ENCODE results near the gene MED6. TPM values are rescaled to one million over a fixed set of nuclear protein-coding genes. Genes with fewer than 3 reads are reported as not detected.

Gene MED6, protein sequence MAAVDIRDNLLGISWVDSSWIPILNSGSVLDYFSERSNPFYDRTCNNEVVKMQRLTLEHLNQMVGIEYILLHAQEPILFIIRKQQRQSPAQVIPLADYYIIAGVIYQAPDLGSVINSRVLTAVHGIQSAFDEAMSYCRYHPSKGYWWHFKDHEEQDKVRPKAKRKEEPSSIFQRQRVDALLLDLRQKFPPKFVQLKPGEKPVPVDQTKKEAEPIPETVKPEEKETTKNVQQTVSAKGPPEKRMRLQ
- total RNA-seq (2014; rRNA removed; shearing (Covaris generic)), result 20.1 and 36.6 TPM in 2 replicates

DNA sequence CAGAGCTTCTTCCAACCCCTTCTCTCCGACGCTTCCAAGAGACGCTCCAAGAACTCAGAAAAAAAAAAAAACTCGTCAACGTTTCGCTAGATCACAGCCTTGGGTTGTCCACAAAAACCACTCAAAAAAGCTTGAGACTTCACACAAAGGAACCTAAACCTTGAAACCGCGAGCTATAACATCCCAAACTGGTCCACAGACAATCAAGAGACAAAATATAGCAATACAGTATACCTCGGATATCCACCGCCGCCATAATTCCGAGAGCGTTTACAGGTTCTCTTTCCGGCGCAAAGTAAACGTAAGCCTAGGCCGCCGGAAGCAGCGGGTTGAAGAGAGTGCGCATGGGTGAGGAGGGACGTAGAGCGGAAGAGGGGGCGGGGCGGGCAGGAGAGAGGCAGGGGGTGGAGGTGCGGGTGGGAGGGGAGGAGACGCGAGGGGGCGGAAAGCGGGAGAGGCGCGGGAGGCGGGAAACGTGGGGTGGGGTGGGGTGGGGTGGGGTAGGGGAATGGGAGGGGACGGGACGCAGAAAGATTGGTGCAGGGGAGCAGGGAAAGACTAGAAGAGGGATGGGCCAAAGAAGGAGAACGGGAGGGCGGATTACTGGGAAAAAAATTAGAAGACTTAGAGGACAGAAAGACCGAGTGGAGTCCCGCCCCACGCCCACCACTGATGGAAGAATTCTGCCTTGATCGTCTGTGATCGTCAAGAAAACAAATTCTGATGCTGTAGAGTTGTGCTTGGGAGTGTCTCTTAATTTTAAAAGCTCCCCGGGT, at the start of gene MED6:
TSS of gene MED6 (minus strand) at position 274 of the 776 bp plus-strand sequence. CDS start at position 256, 18 bp downstream.
- DNase-seq (ENCODE audit: low read depth in 1 of 2, low spot score in 2 of 2), result peak; percentile 73 to 93
- H3K36me3 ChIP-seq, result peaks cover 9% of the 10 kb centered on the region; the same call in 1 of the 2 replicates
- peak within 1 kb of the TSS; percentile 63 for H3K4me3 ChIP-seq
- H3K4me1 ChIP-seq (replicated peaks), result peaks cover 10% of the 10 kb centered on the region
- no peaks in the 10 kb centered on the region for H3K27me3 ChIP-seq (replicated peaks)
- no peaks in the 10 kb centered on the region for H3K9me3 ChIP-seq (replicated peaks)
- H3K27ac ChIP-seq, result peak within 1 kb of the TSS; percentile 61

DNA sequence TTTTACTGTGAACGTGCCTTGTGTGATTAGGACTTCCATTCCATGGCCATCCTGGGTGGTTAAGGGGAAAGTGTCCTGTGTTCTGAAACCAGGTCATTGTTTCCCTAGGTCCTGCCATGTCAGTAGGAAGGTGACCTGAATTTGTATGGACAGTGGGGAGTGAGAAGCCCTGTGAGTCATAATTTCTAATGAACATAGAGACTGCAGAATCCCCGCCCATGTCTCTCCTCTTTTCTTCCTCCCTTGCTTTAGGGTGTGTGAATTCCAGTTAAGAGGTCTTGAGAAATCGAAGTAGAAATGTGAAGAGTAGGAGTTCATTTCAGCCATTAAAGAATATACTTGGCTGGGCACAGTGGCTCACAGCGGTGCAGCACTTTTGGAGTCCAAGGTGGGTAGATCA, 49.3 kb upstream of the MED6 start:
- no peak for DNase-seq (ENCODE audit: low read depth in 1 of 2, low spot score in 2 of 2)
- Histone ChIP-seq H3K27ac (no peak overlapping the region), H3K4me3 (no peak overlapping the region), H3K9me3 (replicated peaks) (no peaks in the 10 kb centered on the region), H3K4me1 (replicated peaks) (no peaks in the 10 kb centered on the region), H3K27me3 (replicated peaks) (0 out of 2 replicates have a peak, but pooled peaks cover 7% of the 10 kb centered on the region), H3K36me3 (no peaks in the 10 kb centered on the region)

DNA sequence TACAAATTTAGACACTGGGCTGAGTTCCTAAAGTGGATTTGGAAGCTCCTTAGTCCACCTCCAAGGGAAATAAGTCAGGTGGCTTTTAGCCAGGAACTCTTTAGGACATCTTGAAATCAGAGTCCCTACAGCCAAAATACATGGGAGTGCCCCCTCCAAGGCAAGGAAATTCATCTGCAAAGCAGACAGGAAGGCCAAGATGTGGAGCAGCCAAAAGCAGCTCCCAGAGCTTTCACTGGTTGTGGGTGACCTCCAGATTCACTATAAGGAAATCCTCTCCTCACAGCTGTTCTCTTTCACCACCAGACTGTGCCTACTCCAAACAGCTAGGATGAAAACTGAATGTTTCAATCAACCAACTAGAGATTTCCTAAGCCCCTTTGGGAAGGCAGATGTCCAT, 47.9 kb upstream of the MED6 start:
- Histone ChIP-seq H3K4me1 (replicated peaks) (no peaks in the 10 kb centered on the region), H3K36me3 (no peaks in the 10 kb centered on the region), H3K27ac (no peak overlapping the region), H3K9me3 (replicated peaks) (no peaks in the 10 kb centered on the region), H3K4me3 (no peak overlapping the region), H3K27me3 (replicated peaks) (peaks cover 19% of the 10 kb centered on the region)
- no peak for DNase-seq (ENCODE audit: low read depth in 1 of 2, low spot score in 2 of 2)

DNA sequence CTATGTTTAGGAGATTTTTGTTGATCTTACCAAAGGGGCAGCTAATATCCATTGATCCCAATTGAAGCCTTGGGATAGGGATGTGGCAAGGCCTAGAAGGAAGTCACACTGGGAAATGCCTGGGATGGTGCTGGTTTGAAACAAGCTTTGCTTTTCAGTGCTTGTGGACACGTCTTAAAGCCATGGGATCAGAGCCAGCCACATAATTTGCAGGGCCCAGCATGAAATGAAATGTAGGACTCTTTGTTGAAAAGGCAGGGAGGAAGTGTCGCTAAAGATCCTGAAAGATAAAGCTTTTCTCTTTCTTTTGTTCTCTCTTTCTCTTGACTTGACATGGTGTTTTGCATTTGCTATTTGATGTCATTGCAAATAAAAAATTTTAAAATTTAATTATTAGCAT, 46.2 kb upstream of the MED6 start:
- no peaks in the 10 kb centered on the region for H3K36me3 ChIP-seq
- H3K4me3 ChIP-seq, result no peak overlapping the region
- peaks cover 6% of the 10 kb centered on the region; the same call in 1 of the 2 replicates for H3K4me1 ChIP-seq (replicated peaks)
- H3K9me3 ChIP-seq (replicated peaks), result no peaks in the 10 kb centered on the region
- H3K27me3 ChIP-seq (replicated peaks), result peaks cover 33% of the 10 kb centered on the region
- DNase-seq (ENCODE audit: low read depth in 1 of 2, low spot score in 2 of 2), result no peak
- H3K27ac ChIP-seq, result no peak overlapping the region

DNA sequence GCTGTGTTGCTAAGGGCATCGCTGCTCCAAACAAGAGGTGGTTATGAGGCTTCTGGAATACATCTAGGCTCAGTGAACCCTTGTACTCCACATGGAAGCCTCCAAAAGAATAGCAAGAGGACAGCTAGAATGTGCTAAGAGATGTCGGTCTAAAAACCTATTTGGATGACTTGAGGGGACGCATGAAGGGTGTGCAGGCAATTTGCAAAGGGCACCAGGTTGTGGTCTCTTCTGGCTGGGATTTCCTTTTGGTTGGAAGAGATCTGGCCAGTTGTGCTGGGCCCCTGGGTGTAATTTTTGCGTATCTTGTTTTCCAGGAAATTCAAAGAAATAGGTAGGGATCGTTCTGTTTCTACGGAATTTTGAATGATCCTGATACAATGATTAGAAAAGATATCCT, 45.4 kb upstream of the MED6 start:
- Histone ChIP-seq H3K4me1 (replicated peaks) (peaks cover 11% of the 10 kb centered on the region), H3K36me3 (no peaks in the 10 kb centered on the region), H3K4me3 (no peak overlapping the region), H3K27me3 (replicated peaks) (peaks cover 38% of the 10 kb centered on the region), H3K9me3 (replicated peaks) (no peaks in the 10 kb centered on the region), H3K27ac (no peak overlapping the region)
- no peak for DNase-seq (ENCODE audit: low read depth in 1 of 2, low spot score in 2 of 2)

DNA sequence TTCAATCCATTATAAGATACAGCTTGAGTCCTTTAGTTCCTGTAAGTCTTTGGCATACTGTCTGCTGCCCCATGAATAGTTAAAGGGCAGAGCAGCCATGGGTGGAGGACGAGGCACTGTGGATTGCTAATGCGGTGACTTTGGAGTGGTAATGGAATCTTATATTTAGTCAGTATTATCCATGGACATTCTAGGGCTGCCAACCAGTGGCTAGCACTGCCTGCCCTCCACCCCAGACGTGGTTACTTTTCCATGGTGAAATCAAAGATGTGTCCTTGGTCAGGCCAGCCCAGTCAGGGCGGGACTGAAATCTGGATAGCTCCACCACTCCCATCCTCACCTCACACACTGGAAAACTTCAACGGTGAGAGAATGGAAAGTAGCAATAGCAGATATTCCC, 43.5 kb upstream of the MED6 start:
- no peak overlapping the region for H3K4me3 ChIP-seq
- H3K27me3 ChIP-seq (replicated peaks), result peaks cover 53% of the 10 kb centered on the region
- no peaks in the 10 kb centered on the region for H3K9me3 ChIP-seq (replicated peaks)
- H3K36me3 ChIP-seq, result no peaks in the 10 kb centered on the region
- no peak overlapping the region for H3K27ac ChIP-seq
- DNase-seq (ENCODE audit: low read depth in 1 of 2, low spot score in 2 of 2), result no peak
- peaks cover 11% of the 10 kb centered on the region for H3K4me1 ChIP-seq (replicated peaks)

DNA sequence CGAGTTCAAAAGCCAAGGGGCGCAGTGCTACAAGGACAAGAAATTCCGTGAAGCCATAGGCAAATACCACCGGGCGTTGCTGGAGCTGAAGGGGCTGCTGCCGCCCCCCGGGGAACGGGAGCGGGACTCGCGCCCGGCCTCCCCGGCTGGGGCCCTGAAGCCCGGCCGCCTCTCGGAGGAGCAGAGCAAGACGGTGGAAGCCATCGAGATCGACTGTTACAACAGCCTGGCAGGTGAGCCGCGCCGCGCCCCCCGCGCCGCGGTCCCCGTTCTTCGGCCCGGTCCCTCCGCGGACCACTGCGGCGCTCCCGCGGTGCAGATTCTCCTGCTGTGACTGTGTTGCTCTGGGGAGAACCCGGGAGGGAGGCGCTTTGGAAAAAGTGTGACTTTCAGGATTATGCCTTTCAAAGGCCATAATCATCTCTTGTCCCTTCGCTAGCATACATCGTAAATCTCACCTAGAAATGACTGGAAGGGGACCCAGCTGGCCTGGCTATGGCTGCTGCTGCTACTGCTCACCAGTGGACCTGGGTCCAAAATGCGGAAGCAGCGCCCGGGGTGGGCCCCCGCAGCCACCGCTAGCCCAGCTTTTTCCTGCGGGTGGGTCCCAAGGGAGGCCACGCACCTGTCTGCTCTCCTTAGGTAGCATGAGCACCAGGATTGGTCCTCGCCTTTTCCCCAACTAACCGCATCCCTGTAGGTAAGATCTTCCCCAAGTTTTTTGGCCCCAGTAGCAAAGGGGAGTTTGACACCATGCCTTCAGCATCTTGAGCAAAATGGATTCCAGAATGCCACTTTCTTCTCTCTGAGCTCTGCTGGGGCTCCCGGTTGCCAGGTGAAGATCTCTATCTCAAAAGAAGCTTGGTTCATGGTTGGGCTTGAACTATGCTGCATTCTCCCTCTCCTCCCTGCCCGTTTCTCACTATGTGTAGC, 42.1 kb upstream of the MED6 start:
- Histone ChIP-seq H3K4me1 (replicated peaks) (peaks cover 11% of the 10 kb centered on the region), H3K27ac (no peak overlapping the region), H3K4me3 (peak overlapping the region; percentile 40), H3K9me3 (replicated peaks) (no peaks in the 10 kb centered on the region), H3K27me3 (replicated peaks) (peaks cover 60% of the 10 kb centered on the region), H3K36me3 (no peaks in the 10 kb centered on the region)
- DNase-seq (ENCODE audit: low read depth in 1 of 2, low spot score in 2 of 2), result peak in 1 of 2 experiments; percentile 7

DNA sequence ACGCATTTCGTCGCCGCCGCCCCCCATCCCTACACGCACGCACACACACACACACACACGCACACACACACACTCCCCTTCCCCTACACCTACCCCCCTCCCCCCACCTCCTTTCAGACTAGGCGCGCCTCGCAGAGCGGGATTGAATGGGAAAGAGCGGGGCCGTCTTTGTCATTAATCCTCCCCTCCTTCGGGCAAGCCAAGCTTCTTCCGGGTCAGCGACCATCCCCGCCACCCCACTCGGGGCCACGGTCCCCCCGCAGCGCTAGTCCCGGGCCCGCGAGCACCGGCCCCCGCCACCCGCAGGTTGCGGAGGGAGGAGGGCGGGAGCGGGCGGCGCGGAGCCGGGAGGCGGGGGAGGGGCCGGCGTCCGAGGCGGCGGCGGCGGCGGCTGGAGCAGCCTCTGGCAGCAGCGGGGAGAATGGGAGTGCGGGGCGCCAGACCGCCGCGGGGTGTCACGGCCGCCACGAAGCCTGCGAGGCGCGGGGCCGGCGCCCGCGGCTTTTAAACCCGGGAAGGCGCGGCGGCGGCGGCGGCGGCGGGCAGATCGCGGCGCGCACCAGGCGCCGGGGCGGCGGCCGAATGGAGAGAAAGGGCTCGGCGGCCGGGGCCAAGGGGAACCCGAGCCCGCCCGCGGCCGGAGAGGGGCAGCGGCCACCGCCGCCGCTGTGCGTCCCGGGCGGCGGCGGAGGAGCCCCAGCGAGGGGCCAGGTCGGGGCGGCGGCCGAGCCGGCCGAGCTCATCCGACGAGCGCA, 41.3 kb upstream of the MED6 start, which contains the start of gene TTC9:
TSS of gene TTC9 (plus strand) at position 369 of the 755 bp plus-strand sequence. CDS start at position 583, 214 bp downstream.
- Histone ChIP-seq H3K4me1 (replicated peaks) (peaks cover 11% of the 10 kb centered on the region), H3K9me3 (replicated peaks) (no peaks in the 10 kb centered on the region), H3K36me3 (no peaks in the 10 kb centered on the region), H3K27me3 (replicated peaks) (peaks cover 65% of the 10 kb centered on the region), H3K4me3 (peak within 1 kb of the TSS; percentile 40), H3K27ac (no peak within 1 kb of the TSS)
- DNase-seq (ENCODE audit: low read depth in 1 of 2, low spot score in 2 of 2), result no peak

DNA sequence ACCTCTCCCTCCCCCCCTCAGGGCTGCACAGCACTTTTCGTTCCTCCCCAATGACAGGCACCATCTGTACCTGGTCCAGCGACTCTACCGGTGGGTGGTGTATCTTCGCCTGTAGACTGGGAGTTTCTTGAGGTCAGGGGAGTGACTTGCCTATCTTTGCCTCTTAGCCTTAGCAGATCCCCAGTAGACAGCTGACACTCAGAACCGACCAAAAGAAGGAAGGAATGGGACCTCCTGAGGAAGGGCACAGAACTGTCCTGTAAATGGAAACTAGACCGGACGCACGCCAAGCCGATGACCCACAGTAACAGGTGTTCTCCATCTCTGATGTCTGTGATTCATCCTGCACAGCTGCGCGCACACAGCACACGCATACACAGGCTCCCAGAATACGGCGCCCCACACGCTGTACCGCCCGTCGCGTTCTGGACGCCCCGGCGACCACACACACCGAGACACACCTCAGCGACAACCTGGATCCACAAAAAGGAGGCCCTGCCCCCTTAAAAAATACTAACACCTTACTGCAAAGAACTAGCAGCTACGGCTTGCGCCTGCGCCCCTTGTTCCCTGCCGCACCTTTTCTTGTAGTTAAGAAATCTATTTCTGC, 40.6 kb upstream of the MED6 start:
- no peak overlapping the region for H3K27ac ChIP-seq
- H3K4me3 ChIP-seq, result peak overlapping the region; percentile 40
- peaks cover 11% of the 10 kb centered on the region for H3K4me1 ChIP-seq (replicated peaks)
- H3K27me3 ChIP-seq (replicated peaks), result peaks cover 61% of the 10 kb centered on the region
- no peaks in the 10 kb centered on the region for H3K36me3 ChIP-seq
- H3K9me3 ChIP-seq (replicated peaks), result no peaks in the 10 kb centered on the region
- peak in 1 of 2 experiments; percentile 9 for DNase-seq (ENCODE audit: low read depth in 1 of 2, low spot score in 2 of 2)

DNA sequence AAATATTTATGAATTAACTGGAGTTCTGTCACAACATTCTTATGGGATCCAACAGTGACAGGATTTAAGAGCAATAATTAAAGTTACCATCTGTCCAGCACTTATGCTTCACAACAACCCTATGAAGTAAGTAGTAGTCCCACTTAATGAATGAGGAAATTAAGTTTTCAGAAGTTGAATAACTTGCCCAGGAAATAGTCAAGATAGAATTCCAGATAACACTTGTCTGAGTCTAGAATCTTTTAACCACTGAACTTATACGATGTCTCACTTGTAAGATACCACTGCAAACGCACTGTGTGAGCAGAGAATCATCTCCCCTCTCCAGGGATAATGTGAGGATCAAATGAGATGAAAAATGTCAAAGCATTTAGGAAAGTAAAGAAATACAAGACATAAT, 38.0 kb upstream of the MED6 start:
- DNase-seq (ENCODE audit: low read depth in 1 of 2, low spot score in 2 of 2), result no peak
- Histone ChIP-seq H3K27ac (no peak overlapping the region), H3K9me3 (replicated peaks) (no peaks in the 10 kb centered on the region), H3K36me3 (no peaks in the 10 kb centered on the region), H3K4me1 (replicated peaks) (peaks cover 11% of the 10 kb centered on the region), H3K27me3 (replicated peaks) (peaks cover 46% of the 10 kb centered on the region), H3K4me3 (no peak overlapping the region)

DNA sequence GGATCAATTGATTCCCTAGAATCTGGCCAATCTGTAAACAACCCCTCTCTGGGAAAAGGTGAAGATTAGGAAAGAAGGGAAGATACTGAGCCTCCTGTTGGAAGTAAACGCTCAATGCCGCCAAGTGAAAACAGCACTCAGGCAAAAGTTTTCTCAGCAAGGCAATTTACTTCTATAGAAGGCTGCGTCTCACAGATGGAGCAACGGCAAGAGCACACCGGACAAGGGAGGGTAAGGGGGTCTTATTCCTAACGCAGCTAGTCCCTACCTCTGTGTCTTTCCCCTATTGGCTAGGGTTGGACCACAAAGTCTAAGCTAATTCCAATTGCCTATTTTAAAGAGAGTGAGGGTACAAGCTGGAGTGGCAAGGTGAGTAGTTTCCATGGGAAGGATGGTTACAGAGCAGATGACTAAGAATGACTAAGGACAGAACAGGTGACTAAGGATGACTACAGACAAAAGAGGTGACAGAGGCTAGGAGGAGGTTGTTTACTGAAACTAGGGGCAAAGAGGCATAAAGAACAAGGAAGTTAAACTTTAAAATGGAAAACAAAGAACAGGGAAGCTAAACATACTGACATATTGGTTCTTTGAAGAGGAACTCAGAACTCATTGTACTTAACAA, 35.6 kb upstream of the MED6 start:
- peaks cover 28% of the 10 kb centered on the region for H3K27me3 ChIP-seq (replicated peaks)
- H3K4me1 ChIP-seq (replicated peaks), result peaks cover 3% of the 10 kb centered on the region
- H3K4me3 ChIP-seq, result no peak overlapping the region
- no peak overlapping the region for H3K27ac ChIP-seq
- H3K9me3 ChIP-seq (replicated peaks), result no peaks in the 10 kb centered on the region
- no peaks in the 10 kb centered on the region for H3K36me3 ChIP-seq
- no peak for DNase-seq (ENCODE audit: low read depth in 1 of 2, low spot score in 2 of 2)

DNA sequence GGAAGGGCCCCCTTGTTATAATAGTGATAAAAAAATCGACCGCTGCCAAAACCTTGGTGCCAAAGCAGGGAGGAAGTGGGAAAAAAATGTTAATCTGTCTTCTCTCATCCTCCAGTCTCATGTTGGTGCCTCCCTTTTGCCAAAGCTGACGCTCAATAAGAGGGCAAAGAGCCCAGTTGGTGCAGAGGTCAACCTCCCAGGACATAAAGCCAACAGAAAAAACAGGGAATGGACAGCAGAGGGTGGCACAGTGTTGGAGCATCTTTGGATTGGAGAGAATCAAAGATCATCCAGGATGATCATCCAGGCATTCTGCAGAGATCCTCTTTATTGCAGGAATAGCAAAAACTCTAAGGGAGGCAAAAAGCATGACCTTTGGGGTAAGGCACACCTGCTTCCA, 31.5 kb upstream of the MED6 start:
- H3K27me3 ChIP-seq (replicated peaks), result no peaks in the 10 kb centered on the region
- no peak for DNase-seq (ENCODE audit: low read depth in 1 of 2, low spot score in 2 of 2)
- no peaks in the 10 kb centered on the region for H3K4me1 ChIP-seq (replicated peaks)
- no peaks in the 10 kb centered on the region for H3K36me3 ChIP-seq
- H3K27ac ChIP-seq, result no peak overlapping the region
- H3K9me3 ChIP-seq (replicated peaks), result no peaks in the 10 kb centered on the region
- H3K4me3 ChIP-seq, result no peak overlapping the region

All from SJSA1 (cell line).